RWPE2 (cell line): ENCODE data around the gene ATG7.

Source experiments
- ATAC-seq: fragments of 200-7000 bp; cut with Tn5 transposase; 3 replicates; pipeline ENCODE4 v1.9.1; 2021; ENCODE audit warnings: low read depth
- DNase-seq: peaks from one replicate; pipeline ENCODE4 v3.0.0-alpha.2; 2020; ENCODE audit warnings: low spot score
- H3K27ac ChIP-seq: fragments of 450-650 bp; 2 replicates; pipeline ENCODE4 v1.5.1; 2017; ENCODE audit warnings: mild to moderate bottlenecking; ENCODE audit not compliant: poor library complexity, severe bottlenecking
- H3K27me3 ChIP-seq: fragments of 250-450 bp; sonication (Bioruptor Pico); 2 replicates; pipeline ENCODE4 v1.5.1; 2021; ENCODE audit warnings: mild to moderate bottlenecking, moderate library complexity; ENCODE audit not compliant: insufficient read depth, poor library complexity, severe bottlenecking
- H3K36me3 ChIP-seq: fragments of 250-450 bp; sonication (Bioruptor Pico); 2 replicates; pipeline ENCODE4 v1.5.1; 2020; ENCODE audit warnings: low read depth, mild to moderate bottlenecking, moderate library complexity
- H3K4me1 ChIP-seq: fragments of 250-450 bp; sonication (Bioruptor Pico); 2 replicates; pipeline ENCODE4 v1.5.1; 2021; ENCODE audit warnings: mild to moderate bottlenecking, moderate library complexity; ENCODE audit not compliant: insufficient read depth, poor library complexity, severe bottlenecking
- H3K4me3 ChIP-seq: fragments of 250-450 bp; sonication (Bioruptor Pico); 2 replicates; pipeline ENCODE4 v1.5.1; 2021; ENCODE audit warnings: mild to moderate bottlenecking, moderate library complexity; ENCODE audit not compliant: severe bottlenecking
- H3K9me3 ChIP-seq: fragments of 250-450 bp; sonication (Bioruptor Pico); 2 replicates; pipeline ENCODE4 v1.5.1; 2021; ENCODE audit warnings: mild to moderate bottlenecking, moderate library complexity; ENCODE audit not compliant: severe bottlenecking
- TF ChIP-seq, protein P1 (sequence below): fragments of 450-650 bp; IDR thresholded peaks from one replicate; pipeline ENCODE4 v1.5.1; 2017; ENCODE audit warnings: mild to moderate bottlenecking, moderate library complexity; ENCODE audit not compliant: poor library complexity, severe bottlenecking

ATG7 gene

DNA sequence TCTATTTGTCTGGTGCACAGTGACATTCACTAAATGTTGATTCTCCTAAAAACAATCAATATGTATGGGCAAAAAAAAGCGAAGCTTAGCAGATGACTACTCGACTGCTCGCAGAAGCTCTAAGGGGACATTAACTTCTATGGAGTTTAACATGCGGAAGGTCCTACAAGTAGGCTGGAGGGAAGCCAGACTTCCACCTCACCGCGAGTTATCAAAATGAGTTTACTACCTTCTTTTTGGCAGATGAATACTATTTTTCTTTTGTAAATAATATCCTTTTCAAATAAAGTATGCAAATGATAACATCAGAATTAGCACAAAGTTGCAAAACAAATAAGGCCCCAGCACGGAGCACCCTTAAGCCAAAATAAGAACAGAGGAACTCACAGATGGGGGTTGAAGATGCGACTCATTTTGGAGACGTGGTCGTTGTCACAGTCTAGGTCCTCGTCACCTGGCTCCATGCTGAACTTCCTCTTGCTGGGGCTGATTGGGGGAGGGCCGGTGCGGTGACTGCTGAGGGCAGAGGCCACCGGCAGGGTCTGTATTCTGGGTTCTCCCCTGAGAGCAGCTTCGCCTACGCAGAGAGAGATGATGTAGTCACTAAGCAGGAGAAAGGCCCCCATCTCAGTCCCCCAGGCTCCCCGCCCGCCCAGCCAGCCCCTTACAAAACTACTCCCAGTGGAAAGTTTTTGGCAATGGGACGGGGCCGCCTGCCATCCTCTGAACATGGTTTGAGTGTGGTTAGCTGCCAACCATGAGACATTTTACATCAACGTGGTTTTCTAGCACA, 329.4 kb downstream of the ATG7 start:
- Histone ChIP-seq H3K27me3 (no peaks in the 10 kb centered on the region), H3K4me3 (no peak overlapping the region), H3K9me3 (no peaks in the 10 kb centered on the region), H3K4me1 (peaks cover 34% of the 10 kb centered on the region), H3K27ac (peak overlapping the region; percentile 93), H3K36me3 (peaks cover 15% of the 10 kb centered on the region)
- DNase-seq (no peak), ATAC-seq (no peak)
- TF ChIP-seq, protein P1, sequence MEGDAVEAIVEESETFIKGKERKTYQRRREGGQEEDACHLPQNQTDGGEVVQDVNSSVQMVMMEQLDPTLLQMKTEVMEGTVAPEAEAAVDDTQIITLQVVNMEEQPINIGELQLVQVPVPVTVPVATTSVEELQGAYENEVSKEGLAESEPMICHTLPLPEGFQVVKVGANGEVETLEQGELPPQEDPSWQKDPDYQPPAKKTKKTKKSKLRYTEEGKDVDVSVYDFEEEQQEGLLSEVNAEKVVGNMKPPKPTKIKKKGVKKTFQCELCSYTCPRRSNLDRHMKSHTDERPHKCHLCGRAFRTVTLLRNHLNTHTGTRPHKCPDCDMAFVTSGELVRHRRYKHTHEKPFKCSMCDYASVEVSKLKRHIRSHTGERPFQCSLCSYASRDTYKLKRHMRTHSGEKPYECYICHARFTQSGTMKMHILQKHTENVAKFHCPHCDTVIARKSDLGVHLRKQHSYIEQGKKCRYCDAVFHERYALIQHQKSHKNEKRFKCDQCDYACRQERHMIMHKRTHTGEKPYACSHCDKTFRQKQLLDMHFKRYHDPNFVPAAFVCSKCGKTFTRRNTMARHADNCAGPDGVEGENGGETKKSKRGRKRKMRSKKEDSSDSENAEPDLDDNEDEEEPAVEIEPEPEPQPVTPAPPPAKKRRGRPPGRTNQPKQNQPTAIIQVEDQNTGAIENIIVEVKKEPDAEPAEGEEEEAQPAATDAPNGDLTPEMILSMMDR: no peak

DNA sequence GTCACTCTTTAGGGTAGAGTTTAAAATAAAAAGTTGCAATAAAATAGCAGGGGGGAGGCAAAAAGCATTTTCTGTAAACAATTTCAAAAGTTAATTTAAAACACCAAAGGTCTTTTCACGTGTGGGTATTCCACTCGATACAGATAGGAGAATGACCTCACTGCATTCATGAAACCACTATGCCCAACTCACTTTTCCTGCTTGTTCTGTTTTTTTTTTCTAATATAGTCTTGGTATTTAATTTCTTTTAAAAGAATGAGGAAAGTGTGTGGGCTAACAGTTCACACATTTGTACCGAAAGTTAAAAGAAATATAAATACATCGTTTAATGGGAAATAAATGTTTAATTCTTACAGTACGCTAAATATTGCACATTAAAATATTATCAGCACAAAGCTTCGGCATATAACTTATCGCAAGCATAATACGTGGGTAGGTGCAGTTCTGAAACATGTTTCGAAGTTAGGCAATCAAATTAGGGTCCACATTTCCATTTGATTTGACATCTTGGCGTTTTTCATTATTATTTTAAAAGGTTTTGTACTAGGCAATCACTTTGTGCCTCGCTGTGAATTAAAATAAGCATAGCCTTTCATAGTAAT, 330.1 kb downstream of the ATG7 start:
- Histone ChIP-seq H3K36me3 (peaks cover 17% of the 10 kb centered on the region), H3K27ac (peak overlapping the region; percentile 93), H3K4me1 (peaks cover 41% of the 10 kb centered on the region), H3K4me3 (no peak overlapping the region), H3K9me3 (no peaks in the 10 kb centered on the region), H3K27me3 (no peaks in the 10 kb centered on the region)
- TF ChIP-seq, protein P1: no peak
- DNase-seq: no peak
- ATAC-seq: no peak

DNA sequence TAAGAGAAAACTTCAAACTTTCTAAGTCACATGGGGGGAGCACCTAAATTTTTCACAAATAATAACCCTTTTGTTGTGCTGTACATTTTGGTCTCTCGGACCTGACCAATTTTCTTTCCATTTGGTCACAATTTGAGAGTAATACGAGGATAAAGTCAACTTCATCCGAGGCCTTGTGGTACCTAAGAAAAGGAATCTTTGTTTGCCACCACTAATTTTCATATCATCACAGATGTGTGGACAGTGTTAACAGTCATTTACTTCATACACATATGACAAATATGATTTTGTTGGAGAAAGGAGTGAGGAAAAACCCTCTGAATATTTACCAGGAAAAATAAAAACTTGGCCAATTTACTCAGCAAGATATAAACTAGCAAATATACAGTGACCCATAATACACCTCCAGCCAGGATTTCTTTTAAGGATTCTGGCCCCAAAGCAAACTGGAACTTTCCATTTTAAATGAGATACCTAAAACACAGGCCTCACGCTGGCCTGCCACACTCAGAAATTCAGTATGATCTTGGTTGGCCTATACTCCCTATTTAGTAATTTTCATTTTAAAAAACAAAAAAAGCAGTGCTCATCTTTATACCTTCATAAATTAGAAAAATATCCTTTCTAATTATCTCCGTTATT, 330.8 kb downstream of the ATG7 start:
- peak overlapping the region; percentile 93 for H3K27ac ChIP-seq
- DNase-seq (no peak), ATAC-seq (no peak)
- no peaks in the 10 kb centered on the region for H3K27me3 ChIP-seq
- H3K4me1 ChIP-seq: peaks cover 47% of the 10 kb centered on the region
- TF ChIP-seq, protein P1: no peak
- no peak overlapping the region for H3K4me3 ChIP-seq
- no peaks in the 10 kb centered on the region for H3K9me3 ChIP-seq
- peaks cover 17% of the 10 kb centered on the region for H3K36me3 ChIP-seq

DNA sequence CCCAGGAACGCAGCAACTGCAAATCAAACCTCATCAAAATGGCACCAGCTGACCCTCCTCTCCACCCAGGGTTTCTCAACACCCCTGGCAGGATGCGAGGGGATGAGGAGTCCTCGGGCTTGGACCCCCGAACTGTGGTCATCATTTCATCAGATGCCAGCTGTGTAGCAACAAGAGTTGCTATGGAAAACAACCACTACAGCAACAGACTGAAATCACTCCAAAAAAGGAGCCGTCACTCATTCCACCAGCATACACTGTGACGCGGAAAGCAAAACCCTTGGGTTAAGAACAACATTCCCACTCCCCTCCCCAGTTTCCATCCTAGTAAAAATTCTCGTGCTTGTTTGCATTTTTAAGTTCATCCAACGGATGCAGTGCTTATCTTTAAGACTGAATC, 331.4 kb downstream of the ATG7 start:
- peaks cover 17% of the 10 kb centered on the region for H3K36me3 ChIP-seq
- peak overlapping the region; percentile 93 for H3K27ac ChIP-seq
- TF ChIP-seq, protein P1: no peak
- DNase-seq: no peak
- H3K4me1 ChIP-seq: peaks cover 54% of the 10 kb centered on the region
- no peak for ATAC-seq
- no peaks in the 10 kb centered on the region for H3K27me3 ChIP-seq
- H3K4me3 ChIP-seq: no peak overlapping the region
- H3K9me3 ChIP-seq: no peaks in the 10 kb centered on the region
